Trophoblast cell (in vitro differentiated cells and primary cell): ENCODE measurements around the gene PKNOX1.

Experiments used
- DNase-seq, 2 donors: peaks; one replicate each; pipeline ENCODE4 v3.0.0-alpha.2; 2016
- H2AFZ ChIP-seq: 2 replicates; pipeline ENCODE4 v1.6.1; 2013; ENCODE audit warnings: low read length, moderate library complexity, mild to moderate bottlenecking; ENCODE audit not compliant: insufficient read depth, poor library complexity
- H2AK5ac ChIP-seq: 2 replicates; pipeline ENCODE4 v1.6.1; 2013; ENCODE audit warnings: mild to moderate bottlenecking, low read length
- H2BK120ac ChIP-seq: 2 replicates; pipeline ENCODE4 v1.6.1; 2013; ENCODE audit warnings: low read length, mild to moderate bottlenecking, moderate library complexity; ENCODE audit not compliant: insufficient read depth, poor library complexity
- H2BK12ac ChIP-seq: 2 replicates; pipeline ENCODE4 v1.6.1; 2013; ENCODE audit warnings: mild to moderate bottlenecking, low read length, moderate library complexity
- H2BK5ac ChIP-seq: 2 replicates; pipeline ENCODE4 v1.6.1; 2013; ENCODE audit warnings: low read length, low read depth, moderate library complexity, mild to moderate bottlenecking; ENCODE audit not compliant: poor library complexity
- H3K14ac ChIP-seq: 2 replicates; pipeline ENCODE4 v1.6.1; 2013; ENCODE audit warnings: mild to moderate bottlenecking, low read length
- H3K18ac ChIP-seq: 2 replicates; pipeline ENCODE4 v1.6.1; 2013; ENCODE audit warnings: mild to moderate bottlenecking, low read length
- H3K23ac ChIP-seq: 2 replicates; pipeline ENCODE4 v1.6.1; 2013; ENCODE audit warnings: low read length
- H3K27ac ChIP-seq: 2 replicates; pipeline ENCODE4 v1.5.1; 2013; ENCODE audit warnings: low read depth, mild to moderate bottlenecking, inconsistent platforms, low read length, moderate library complexity
- H3K27me3 ChIP-seq: 2 replicates; pipeline ENCODE4 v1.6.1; 2013; ENCODE audit warnings: inconsistent platforms, mild to moderate bottlenecking, low read length, moderate library complexity; ENCODE audit not compliant: insufficient read depth
- H3K36me3 ChIP-seq, 2 experiments: 1 replicate in 1 of 2; 2 replicates in 1 of 2; pipeline ENCODE4 v1.6.1; 2013; ENCODE audit warnings: low read length in 2 of 2, mild to moderate bottlenecking in 2 of 2, moderate library complexity in 1 of 2; ENCODE audit not compliant: insufficient read depth in 2 of 2, control insufficient read depth in 1 of 2
- H3K4ac ChIP-seq: 2 replicates; pipeline ENCODE4 v1.6.1; 2013; ENCODE audit warnings: low read depth, mild to moderate bottlenecking, low read length, moderate library complexity
- H3K4me1 ChIP-seq, 2 experiments: 1 replicate in 1 of 2; 2 replicates in 1 of 2; pipeline ENCODE4 v1.6.1; 2013; ENCODE audit warnings: low read length in 2 of 2, mild to moderate bottlenecking in 2 of 2, moderate library complexity in 1 of 2; ENCODE audit not compliant: insufficient read depth in 2 of 2, control insufficient read depth in 1 of 2
- H3K4me2 ChIP-seq: 2 replicates; pipeline ENCODE4 v1.6.1; 2013; ENCODE audit warnings: inconsistent platforms, mild to moderate bottlenecking, low read length, moderate library complexity
- H3K4me3 ChIP-seq: 2 replicates; pipeline ENCODE4 v1.5.1; 2013; ENCODE audit warnings: mild to moderate bottlenecking, low read depth, low read length, inconsistent platforms
- H3K79me1 ChIP-seq: one replicate; pipeline ENCODE4 v1.6.1; 2013; ENCODE audit warnings: low read length
- H3K79me2 ChIP-seq: 2 replicates; pipeline ENCODE4 v1.6.1; 2013; ENCODE audit warnings: low read length, mild to moderate bottlenecking; ENCODE audit not compliant: control insufficient read depth, insufficient read depth, poor library complexity
- H3K9ac ChIP-seq: 2 replicates; pipeline ENCODE4 v1.6.1; 2013; ENCODE audit warnings: mild to moderate bottlenecking, low read length
- H3K9me3 ChIP-seq: 2 replicates; pipeline ENCODE4 v1.6.1; 2013; ENCODE audit warnings: low read depth, mild to moderate bottlenecking, control low read depth, inconsistent platforms, low read length; ENCODE audit not compliant: insufficient read depth
- H4K12ac ChIP-seq: 2 replicates; pipeline ENCODE4 v1.6.1; 2013; ENCODE audit warnings: low read depth, mild to moderate bottlenecking, low read length, moderate library complexity
- H4K8ac ChIP-seq: 2 replicates; pipeline ENCODE4 v1.6.1; 2013; ENCODE audit warnings: low read depth, mild to moderate bottlenecking, low read length, moderate library complexity
- H4K91ac ChIP-seq: one replicate; pipeline ENCODE4 v1.6.1; 2013; ENCODE audit warnings: low read depth, mild to moderate bottlenecking, low read length, moderate library complexity
- WGBS: extraction: QIAGEN DNeasy Blood & Tissue Kit; methylation state at CpG from one replicate; pipeline ENCODE4 v1.1.7; 2013; ENCODE audit warnings: missing lambda C conversion rate; ENCODE audit not compliant: insufficient read length, insufficient coverage; ENCODE audit errors: extremely low coverage; 5-methylcytosine and 5-hydroxymethylcytosine counted together

PKNOX1 gene

DNA sequence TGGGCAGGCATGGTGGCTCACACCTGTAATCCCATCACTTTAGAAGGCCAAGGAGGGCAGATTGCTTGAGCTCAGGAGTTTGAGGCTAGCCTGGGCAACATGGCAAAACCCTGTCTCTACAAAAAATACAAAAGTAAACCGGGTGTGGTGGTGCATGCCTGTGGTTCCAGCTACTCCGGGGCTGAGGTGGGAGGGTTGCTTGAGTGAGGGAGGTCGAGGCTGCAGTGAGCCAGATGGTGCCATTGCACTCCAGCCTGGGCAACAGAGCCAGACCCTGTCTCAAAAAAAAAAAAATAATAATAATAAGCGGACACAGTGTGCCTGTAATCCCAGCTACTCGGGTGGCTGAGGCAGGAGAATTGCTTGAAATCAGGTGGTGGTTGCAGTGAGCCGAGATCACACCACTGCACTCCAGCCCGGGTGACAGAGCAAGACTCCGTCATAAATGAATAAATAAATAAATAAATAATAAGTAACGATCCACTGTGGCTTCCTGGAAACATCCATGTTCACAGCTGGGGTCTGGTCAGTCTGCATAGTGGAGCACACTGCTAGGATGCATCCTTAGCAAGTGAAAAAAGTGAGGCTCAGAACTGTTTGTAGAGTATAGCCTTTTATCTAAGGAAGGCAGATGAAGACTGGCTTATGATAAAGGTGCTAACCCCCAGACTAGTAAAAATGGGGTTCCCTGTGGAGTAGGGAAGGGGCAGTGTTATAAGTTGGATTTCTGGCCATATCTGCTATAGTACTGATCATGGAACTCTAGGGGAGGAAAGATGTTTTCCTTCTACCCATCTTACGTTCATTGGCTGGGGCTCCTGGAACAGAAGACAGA lies 15.7 kb downstream of the PKNOX1 start:
- Histone ChIP-seq H4K12ac (no peak overlapping the region), H3K9ac (no peak overlapping the region), H2AK5ac (no peak overlapping the region), H3K79me1 (peaks cover 11% of the 10 kb centered on the region), H4K91ac (no peak overlapping the region), H4K8ac (no peak overlapping the region), H3K36me3 (no peaks in the 10 kb centered on the region), H3K14ac (no peak overlapping the region), H2AFZ (no peak overlapping the region), H3K27me3 (no peaks in the 10 kb centered on the region), H2BK12ac (no peak overlapping the region), H3K23ac (no peak overlapping the region), H3K4me1 (peaks cover 14% of the 10 kb centered on the region in 2 experiments), H3K9me3 (no peaks in the 10 kb centered on the region), H3K4ac (no peak overlapping the region), H2BK120ac (no peak overlapping the region), H3K4me2 (no peak overlapping the region), H3K18ac (no peak overlapping the region), H3K27ac (no peak overlapping the region), H3K79me2 (peaks cover 2% of the 10 kb centered on the region), H2BK5ac (no peak overlapping the region), H3K4me3 (no peak overlapping the region)
- no peak for DNase-seq
- no CpG with 5 or more reads among the region's 10 CpGs for WGBS

DNA sequence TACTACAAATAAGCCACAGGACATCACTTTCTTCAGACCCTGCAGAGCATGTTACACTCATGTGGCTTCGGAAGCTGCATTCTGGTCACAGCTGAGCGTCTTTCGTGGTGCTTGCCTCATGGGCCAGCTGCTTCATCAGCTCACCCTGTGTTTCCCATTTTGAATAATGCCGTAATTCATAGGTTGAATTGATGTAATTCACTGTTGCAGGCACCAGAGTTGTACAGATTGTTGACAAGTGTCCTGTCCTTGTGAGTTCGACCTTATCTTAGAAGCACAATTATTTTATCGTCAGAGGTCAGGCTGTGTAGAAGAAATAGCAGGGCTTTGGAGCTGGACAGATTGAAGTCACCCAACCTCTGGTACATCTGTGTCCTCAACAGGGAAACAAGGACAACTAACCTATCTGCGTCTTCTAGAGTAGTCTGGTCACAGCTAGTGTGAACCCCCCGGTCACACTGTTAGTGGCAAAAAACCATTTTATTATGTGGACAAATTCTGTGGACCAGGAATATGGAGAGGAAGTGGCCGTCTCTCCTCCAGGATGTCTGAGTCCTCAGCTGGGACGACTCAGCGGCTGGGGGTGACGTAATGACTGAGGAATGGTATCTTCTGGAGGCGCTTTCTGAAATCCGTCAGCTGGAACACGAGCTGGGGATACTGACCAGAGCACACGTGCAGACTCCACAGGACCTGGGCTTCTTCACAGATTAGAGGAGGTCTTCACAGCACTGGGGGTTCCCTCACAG lies 17.8 kb downstream of the PKNOX1 start:
- peak overlapping the region; percentile 56 for H4K91ac ChIP-seq
- peak overlapping the region; percentile 28 for H3K4me2 ChIP-seq
- H3K79me2 ChIP-seq = peaks cover 2% of the 10 kb centered on the region
- peak overlapping the region; percentile 3 for H3K14ac ChIP-seq
- no peaks in the 10 kb centered on the region for H3K27me3 ChIP-seq
- no peak overlapping the region for H2AFZ ChIP-seq
- no peaks in the 10 kb centered on the region for H3K9me3 ChIP-seq
- peak overlapping the region; percentile 46 for H2BK120ac ChIP-seq
- no CpG with 5 or more reads among the region's 16 CpGs for WGBS
- no peak overlapping the region for H3K4ac ChIP-seq
- no peak overlapping the region for H3K4me3 ChIP-seq
- peak overlapping the region; percentile 76 for H3K27ac ChIP-seq
- H3K18ac ChIP-seq = no peak overlapping the region
- peak overlapping the region; percentile 31 for H2BK12ac ChIP-seq
- H3K36me3 ChIP-seq = no peaks in the 10 kb centered on the region
- peaks cover 14% of the 10 kb centered on the region in 2 experiments for H3K4me1 ChIP-seq
- DNase-seq = peak; percentile 76 to 84
- peaks cover 11% of the 10 kb centered on the region for H3K79me1 ChIP-seq
- peak overlapping the region; percentile 18 for H4K8ac ChIP-seq
- H2BK5ac ChIP-seq = peak overlapping the region; percentile 28
- H3K9ac ChIP-seq = no peak overlapping the region
- H3K23ac ChIP-seq = no peak overlapping the region
- H2AK5ac ChIP-seq = peak overlapping the region; percentile 3
- H4K12ac ChIP-seq = no peak overlapping the region

DNA sequence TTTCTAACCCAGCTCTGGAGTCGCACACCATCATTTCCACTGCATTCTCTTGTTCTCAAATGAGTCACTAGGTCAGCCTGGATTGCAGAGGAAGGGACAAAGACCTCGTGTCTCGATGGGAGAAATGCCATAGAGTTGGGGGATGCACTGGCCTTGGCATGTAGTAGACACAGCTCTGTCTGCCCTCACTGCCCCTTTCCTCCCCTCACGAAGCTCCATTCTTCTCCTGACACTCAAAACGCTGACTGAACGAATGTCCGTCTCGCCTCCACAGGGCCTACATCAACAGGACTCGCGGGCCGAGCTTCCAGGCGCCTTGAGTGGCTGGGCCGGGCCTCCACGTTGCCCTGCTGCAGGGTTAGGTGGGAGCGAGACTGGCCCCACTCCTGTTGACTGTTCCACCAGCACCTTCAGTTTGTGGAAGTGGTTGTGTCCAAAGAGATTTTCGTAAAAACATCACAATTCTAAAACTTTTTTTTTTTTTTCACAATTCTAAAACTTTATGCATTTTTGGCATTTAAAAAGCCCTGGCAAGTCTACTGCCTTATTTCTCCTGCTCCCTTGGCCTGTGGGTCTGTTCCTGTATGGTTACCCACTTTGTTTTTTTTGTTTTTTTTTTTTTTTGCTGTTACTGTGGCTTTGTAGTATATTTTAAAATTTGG lies 18.8 kb downstream of the PKNOX1 start:
- no peaks in the 10 kb centered on the region for H3K27me3 ChIP-seq
- no peak overlapping the region for H3K4me2 ChIP-seq
- H2AK5ac ChIP-seq = peak overlapping the region; percentile 16
- peak overlapping the region; percentile 28 for H2BK5ac ChIP-seq
- no peak overlapping the region for H3K4me3 ChIP-seq
- peaks cover 2% of the 10 kb centered on the region for H3K79me2 ChIP-seq
- H3K36me3 ChIP-seq = no peaks in the 10 kb centered on the region
- peak overlapping the region; percentile 19 for H3K14ac ChIP-seq
- H3K27ac ChIP-seq = peak overlapping the region; percentile 67
- H3K9me3 ChIP-seq = peaks cover 3% of the 10 kb centered on the region
- peak overlapping the region; percentile 37 for H4K91ac ChIP-seq
- peaks cover 11% of the 10 kb centered on the region for H3K79me1 ChIP-seq
- H2BK12ac ChIP-seq = peak overlapping the region; percentile 70
- no peak overlapping the region for H3K9ac ChIP-seq
- no CpG with 5 or more reads among the region's 16 CpGs for WGBS
- no peak overlapping the region for H4K12ac ChIP-seq
- no peak overlapping the region for H3K23ac ChIP-seq
- peak overlapping the region; percentile 32 for H3K18ac ChIP-seq
- peak in 1 of 2 donors; percentile 28 for DNase-seq
- H2BK120ac ChIP-seq = peak overlapping the region; percentile 47
- H3K4ac ChIP-seq = peak overlapping the region; percentile 22
- peaks cover 14% of the 10 kb centered on the region in 2 experiments for H3K4me1 ChIP-seq
- H2AFZ ChIP-seq = peak overlapping the region; percentile 24
- H4K8ac ChIP-seq = peak overlapping the region; percentile 18

DNA sequence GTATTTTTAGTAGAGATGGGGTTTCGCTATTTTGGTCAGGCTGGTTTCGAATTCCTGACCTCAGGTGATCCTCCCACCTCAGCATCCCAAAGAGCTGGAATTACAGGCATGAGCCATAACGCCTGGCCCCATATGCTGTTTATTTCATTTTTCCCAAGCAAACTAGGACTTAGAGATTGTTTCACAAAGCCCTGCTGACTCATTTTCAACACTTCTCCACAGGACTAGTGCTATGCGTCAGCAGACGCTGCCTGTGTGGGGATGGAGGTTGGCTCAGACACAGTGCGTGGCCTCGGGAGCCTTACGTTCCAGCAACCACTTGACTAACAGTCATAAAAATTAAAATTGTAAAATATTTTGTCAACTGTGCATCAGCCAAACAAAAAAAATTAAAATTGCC lies 22.7 kb downstream of the PKNOX1 start:
- Histone ChIP-seq H2BK12ac (no peak overlapping the region), H2BK120ac (no peak overlapping the region), H3K4me1 (peaks cover 11% of the 10 kb centered on the region in 2 experiments), H3K79me2 (peaks cover 2% of the 10 kb centered on the region), H3K9me3 (peaks cover 12% of the 10 kb centered on the region), H3K4me2 (no peak overlapping the region), H4K8ac (no peak overlapping the region), H4K91ac (no peak overlapping the region), H3K79me1 (peaks cover 8% of the 10 kb centered on the region), H3K18ac (no peak overlapping the region), H3K36me3 (peaks cover 0 to 1% of the 10 kb centered on the region in 2 experiments), H2BK5ac (no peak overlapping the region), H3K27me3 (no peaks in the 10 kb centered on the region), H3K27ac (no peak overlapping the region), H3K23ac (no peak overlapping the region), H3K9ac (no peak overlapping the region), H3K4me3 (no peak overlapping the region), H3K4ac (no peak overlapping the region), H2AK5ac (no peak overlapping the region), H3K14ac (no peak overlapping the region), H4K12ac (no peak overlapping the region), H2AFZ (no peak overlapping the region)
- peak; percentile 88 to 91 for DNase-seq
- WGBS = no CpG with 5 or more reads among the region's 8 CpGs
